ENCODE data around the gene FZD8. TPM values are rescaled to one million over a fixed set of nuclear protein-coding genes. Genes with fewer than 3 reads are reported as not detected.

FZD8 gene
- total and polyA plus RNA-seq, 2 experiments from 2014 or later: 0.47 to 8.7 TPM

- Histone ChIP-seq H3K27me3 (ENCODE audit: insufficient read depth) (no peaks in the 10 kb centered on the region), H3K9me2 (ENCODE audit: insufficient read depth) (0 out of 2 replicates have a peak, but pooled peaks cover 3% of the 10 kb centered on the region), H2AFZ (no peak overlapping the region), H3K27ac (ENCODE audit: low read depth) (no peak overlapping the region), H3K36me3 (ENCODE audit: insufficient read depth) (no peaks in the 10 kb centered on the region), H3K4me1 (ENCODE audit: insufficient read depth) (peaks cover 13% of the 10 kb centered on the region), H4K20me1 (replicated peaks; ENCODE audit: insufficient read depth) (no peaks in the 10 kb centered on the region), H3K4me3 (no peak overlapping the region), H3F3A (replicated peaks; ENCODE audit: low read depth) (peaks cover 6% of the 10 kb centered on the region), H3K4me2 (no peak overlapping the region), H3K79me2 (replicated peaks; ENCODE audit: insufficient read depth) (no peaks in the 10 kb centered on the region)
- Mint-ChIP-seq H3K27ac (no peak overlapping the region), H3K27me3 (ENCODE audit: insufficient read depth, low read depth, poor library complexity) (peaks cover 2% of the 10 kb centered on the region), H3K36me3 (ENCODE audit: low read depth) (peaks cover 16% of the 10 kb centered on the region), H3K9me3 (peaks cover 15% of the 10 kb centered on the region), H3K4me1 (peaks cover 39% of the 10 kb centered on the region), H3K4me3 (no peak overlapping the region)
- no peak for TF ChIP-seq ZNF114 (CRISPR knock-in tag; IDR thresholded peaks at IDR 0.05)
- no peak for TF ChIP-seq POLR2AphosphoS5 (IDR thresholded peaks at IDR 0.05; ENCODE audit: low read depth)
- TF ChIP-seq STAT1 (IDR thresholded peaks at IDR 0.05; ENCODE audit: unreplicated experiment): no peak
- no peak for TF ChIP-seq REST (IDR thresholded peaks at IDR 0.05; ENCODE audit: unreplicated experiment)
- no peak for TF ChIP-seq ZNF462 (CRISPR knock-in tag; IDR thresholded peaks at IDR 0.05)
- no peak for TF ChIP-seq EZH2phosphoT487 (IDR thresholded peaks at IDR 0.05; ENCODE audit: unreplicated experiment)
- ATAC-seq (no peak), DNase-seq (ENCODE audit: low spot score) (no peak)
Measured at GRCh38 chr10:35667270-35667889, 25.3 kb upstream of the FZD8 start.

Measured in GM23338 (cell line).